Ammon's horn (tissue), 1 donor: ENCODE measurements around the gene ABCA5.

Experiments used
- DNase-seq: peaks from one replicate; pipeline ENCODE4 v3.0.0-alpha.2; 2016; ENCODE audit warnings: low spot score

The ABCA5 gene, protein sequence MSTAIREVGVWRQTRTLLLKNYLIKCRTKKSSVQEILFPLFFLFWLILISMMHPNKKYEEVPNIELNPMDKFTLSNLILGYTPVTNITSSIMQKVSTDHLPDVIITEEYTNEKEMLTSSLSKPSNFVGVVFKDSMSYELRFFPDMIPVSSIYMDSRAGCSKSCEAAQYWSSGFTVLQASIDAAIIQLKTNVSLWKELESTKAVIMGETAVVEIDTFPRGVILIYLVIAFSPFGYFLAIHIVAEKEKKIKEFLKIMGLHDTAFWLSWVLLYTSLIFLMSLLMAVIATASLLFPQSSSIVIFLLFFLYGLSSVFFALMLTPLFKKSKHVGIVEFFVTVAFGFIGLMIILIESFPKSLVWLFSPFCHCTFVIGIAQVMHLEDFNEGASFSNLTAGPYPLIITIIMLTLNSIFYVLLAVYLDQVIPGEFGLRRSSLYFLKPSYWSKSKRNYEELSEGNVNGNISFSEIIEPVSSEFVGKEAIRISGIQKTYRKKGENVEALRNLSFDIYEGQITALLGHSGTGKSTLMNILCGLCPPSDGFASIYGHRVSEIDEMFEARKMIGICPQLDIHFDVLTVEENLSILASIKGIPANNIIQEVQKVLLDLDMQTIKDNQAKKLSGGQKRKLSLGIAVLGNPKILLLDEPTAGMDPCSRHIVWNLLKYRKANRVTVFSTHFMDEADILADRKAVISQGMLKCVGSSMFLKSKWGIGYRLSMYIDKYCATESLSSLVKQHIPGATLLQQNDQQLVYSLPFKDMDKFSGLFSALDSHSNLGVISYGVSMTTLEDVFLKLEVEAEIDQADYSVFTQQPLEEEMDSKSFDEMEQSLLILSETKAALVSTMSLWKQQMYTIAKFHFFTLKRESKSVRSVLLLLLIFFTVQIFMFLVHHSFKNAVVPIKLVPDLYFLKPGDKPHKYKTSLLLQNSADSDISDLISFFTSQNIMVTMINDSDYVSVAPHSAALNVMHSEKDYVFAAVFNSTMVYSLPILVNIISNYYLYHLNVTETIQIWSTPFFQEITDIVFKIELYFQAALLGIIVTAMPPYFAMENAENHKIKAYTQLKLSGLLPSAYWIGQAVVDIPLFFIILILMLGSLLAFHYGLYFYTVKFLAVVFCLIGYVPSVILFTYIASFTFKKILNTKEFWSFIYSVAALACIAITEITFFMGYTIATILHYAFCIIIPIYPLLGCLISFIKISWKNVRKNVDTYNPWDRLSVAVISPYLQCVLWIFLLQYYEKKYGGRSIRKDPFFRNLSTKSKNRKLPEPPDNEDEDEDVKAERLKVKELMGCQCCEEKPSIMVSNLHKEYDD (N-terminal part only)

GRCh38 chr17:69327060-69327831 lies at the start of gene ABCA5:
Gene ABCA5, minus strand, starts transcription at chr17:69327133. Its CDS starts 12,718 bp downstream, at chr17:69314415.
- peak; percentile 87 for DNase-seq

DNA sequence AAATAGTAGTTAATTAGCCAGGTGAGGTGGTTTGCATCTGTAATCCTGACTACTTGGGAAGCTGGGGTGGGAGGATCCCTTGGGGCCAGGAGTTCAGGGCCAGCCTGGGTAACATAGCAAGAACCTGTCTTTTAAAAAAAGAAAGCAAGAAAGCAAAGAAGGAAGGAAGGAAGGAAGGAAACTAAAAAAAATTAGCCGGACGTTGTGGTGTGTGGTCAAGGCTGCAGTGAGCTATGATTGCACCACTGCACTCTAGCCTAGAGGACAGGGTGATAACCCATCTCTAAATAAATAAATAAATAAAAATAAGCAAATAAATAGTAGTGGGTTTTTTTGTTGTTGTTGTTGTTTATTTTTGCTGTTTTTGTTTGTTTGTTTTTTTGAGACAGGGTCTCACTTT lies 48.3 kb upstream of the ABCA5 start:
- DNase-seq, result no peak

GRCh38 chr17:69373069-69373468 lies 46.1 kb upstream of the ABCA5 start:
- no peak for DNase-seq

DNA sequence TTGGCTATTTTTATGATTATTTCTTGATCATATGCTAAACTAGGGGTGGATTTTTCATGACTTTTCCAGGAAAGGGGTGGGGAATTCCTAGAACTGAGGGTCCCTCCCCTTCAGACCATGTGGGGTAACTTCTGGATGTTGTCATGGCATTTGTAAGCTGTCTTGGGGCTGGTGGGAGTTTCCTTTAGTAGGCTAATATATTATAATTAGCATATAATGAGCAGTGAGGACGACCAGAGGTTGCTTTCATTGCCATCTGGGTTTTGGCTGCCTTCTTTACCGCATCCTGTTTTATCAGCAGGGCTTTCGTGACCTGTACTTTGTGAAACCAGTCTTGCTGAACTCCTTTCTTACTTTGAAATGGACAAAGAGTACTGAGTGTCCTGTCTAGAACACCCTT lies 40.4 kb upstream of the ABCA5 start:
- no peak for DNase-seq

DNA sequence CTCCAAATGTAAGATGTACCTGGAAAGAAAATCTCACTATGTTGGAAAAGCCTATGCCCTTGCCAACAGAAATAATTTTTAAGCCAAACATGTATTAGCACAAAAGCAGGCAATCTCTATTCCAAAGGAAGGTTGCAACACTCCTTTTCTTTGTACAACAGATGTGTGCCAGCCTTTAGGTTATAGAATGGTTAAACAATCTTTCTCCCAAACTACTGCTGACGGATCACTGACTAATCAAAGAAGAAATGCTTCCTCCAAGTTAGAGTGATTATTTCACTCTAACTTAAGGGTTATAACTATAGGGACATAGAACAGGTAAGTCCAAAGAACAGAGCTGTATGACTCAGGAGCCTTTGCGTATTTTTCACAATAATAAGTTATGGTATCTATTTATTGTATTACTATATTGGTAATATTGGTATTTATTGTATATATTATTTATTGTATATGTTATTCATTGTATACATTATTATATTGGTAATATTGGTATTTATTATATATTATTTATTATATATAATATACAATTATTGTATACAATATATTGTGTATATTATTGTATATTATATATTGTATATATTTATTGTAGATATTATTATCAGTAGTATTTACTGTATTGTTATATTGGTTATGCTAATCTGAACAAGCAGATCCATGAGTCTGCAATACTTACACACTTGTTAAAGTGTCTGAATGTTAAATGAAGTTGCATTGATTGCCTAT lies 36.7 kb upstream of the ABCA5 start:
- no peak for DNase-seq

GRCh38 chr17:69361156-69361555 lies 34.2 kb upstream of the ABCA5 start:
- no peak for DNase-seq

GRCh38 chr17:69358688-69359596 lies 32.0 kb upstream of the ABCA5 start:
- no peak for DNase-seq

GRCh38 chr17:69357701-69358100 lies 30.8 kb upstream of the ABCA5 start:
- DNase-seq, result no peak

DNA sequence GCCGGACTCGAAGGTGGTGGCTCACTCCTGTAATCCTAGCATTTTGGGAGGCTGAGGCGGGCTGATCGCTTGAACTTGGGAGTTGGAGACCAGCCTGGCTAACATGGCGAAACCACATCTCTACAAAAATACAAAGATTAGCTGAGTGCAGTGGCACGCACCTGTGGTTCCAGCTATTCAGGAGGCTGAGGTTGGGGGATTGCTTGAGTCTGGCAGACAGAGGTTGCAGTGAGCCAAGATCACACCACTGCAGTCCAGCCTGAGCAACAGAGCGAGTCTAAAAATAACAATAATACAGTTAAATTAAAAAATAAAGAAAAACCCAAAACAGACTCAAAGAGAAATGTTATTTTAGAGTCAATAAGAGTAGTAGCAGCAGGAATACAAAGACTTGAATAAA lies 29.7 kb upstream of the ABCA5 start:
- DNase-seq, result no peak

- DNase-seq, result no peak
These were observed 24.0 kb upstream of the ABCA5 start for GRCh38 chr17:69350911-69351310.

DNA sequence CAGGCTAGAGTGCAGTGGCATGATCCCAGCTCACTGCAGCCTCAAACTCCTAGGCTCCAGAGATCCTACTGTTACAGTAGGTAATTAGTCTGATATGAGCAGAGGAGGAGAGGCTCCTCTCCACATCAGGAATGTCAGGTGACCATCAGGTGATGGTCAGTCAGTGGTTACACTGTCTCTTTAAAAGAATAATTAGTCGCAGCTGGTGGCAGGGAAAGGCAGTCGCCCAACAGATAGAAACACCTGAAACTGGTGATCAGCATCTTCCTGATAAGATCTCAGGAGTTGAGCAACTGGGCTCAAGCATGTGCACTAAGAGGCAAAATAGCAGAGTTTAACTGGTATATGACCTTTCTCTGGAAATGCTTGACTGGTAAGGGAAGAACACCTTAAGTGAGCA lies 21.5 kb upstream of the ABCA5 start:
- DNase-seq, result no peak

GRCh38 chr17:69346766-69347165 lies 19.8 kb upstream of the ABCA5 start:
- DNase-seq, result no peak

GRCh38 chr17:69344939-69345338 lies 18.0 kb upstream of the ABCA5 start:
- no peak for DNase-seq

DNA sequence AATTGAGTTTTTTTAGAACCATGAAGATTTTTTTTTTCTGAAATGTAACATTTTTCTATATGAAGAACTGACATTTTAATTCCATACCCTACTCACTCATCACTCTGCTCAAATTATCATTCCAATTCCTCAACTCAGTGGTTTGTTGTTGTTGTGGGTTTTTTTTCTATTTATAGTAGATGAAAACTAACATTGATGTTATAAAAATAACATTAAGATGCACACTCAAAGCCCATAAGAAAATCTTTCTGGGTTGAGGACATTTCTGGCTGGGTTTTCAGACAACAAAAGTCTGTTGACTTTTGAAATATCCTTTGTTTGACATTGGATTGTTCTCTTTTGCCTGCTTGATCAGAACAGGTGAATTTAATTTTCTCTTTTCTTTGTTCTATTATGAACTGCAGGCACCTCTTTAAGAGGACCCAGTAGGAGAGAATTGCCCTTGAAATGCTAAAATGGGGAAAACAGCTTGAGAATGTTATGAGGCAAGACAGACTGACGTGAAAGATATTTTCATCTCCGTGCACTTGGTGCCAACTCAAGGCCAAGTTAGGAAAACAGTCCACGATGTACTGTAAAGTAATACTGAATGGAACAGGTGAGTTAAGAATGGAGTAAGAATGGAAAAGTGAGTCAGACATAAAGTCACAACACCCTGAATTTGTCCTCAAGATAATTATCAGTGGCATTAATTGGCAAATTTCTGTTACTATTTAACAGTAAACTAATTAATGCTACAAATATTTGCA lies 16.1 kb upstream of the ABCA5 start:
- no peak for DNase-seq

DNA sequence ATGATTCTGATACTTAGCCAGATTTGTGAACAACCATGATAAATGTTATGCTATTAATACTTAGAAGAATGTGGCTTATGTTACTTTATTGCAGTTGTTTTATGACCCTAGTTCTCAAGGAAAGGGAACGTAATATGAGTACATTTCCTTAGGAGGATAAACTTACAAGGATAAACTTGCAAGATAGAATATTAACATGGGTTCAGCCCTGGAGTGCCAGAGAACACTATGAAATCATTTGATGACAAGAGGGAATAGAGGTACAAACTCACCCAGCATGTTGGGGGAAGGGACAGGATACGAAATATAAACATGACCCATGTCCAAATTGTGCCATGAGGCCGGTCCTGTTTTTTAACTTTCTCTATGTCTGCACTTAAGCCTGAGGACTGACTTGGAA lies 13.0 kb upstream of the ABCA5 start:
- DNase-seq, result no peak

- DNase-seq, result no peak
These were observed 10.1 kb upstream of the ABCA5 start for GRCh38 chr17:69336996-69337395.

DNA sequence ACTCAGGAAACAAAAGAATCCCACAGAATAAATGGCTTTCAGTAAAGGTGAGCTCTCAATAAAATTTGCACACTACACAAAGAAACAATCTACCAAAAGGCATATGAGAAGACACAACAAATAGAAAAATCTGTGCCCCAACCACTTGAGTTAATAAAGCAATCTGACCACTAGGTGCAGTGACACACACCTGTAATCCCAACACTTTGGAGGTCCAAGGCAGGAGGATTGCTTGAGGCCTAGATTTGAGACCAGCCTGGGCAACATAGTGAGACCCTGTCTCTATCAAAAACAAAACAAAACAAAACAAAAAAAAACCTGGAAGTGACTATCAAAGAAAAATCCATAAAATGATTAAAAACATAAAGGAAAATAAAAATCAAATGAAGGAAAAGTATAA lies 9.6 kb upstream of the ABCA5 start:
- no peak for DNase-seq

DNA sequence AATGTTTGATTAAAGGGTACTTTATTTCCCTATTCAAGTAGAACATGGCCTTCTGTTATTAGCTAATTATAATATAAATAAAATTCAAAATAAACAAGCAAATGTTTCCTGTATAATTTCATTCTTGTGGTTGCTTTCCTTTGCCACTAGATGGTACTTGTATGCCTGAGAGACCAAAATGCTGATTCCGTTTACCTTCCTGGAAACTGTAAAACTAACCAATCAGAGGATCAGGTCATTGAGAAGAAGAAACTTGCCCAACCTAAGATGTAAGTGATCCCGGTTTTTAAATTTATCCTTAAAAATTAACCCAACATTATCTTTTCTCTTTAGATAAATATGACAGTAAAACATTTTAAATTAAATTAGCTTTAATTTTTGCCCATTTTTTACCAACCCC lies 8.1 kb upstream of the ABCA5 start:
- DNase-seq, result peak; percentile 28

- DNase-seq, result no peak
These were observed 6.6 kb upstream of the ABCA5 start for GRCh38 chr17:69333561-69333960.
